G401 (cell line): ENCODE results near the gene NR3C1. TPM values are rescaled to one million over a fixed set of nuclear protein-coding genes. Genes with fewer than 3 reads are reported as not detected.

Experiments
- DNase-seq: peaks from one replicate; pipeline ENCODE4 v3.0.0-alpha.2; 2015; ENCODE audit warnings: low spot score
- in situ Hi-C: cut with HindIII; loops from 2 replicates; pipeline ENCODE4 v1.10.0; 2016; ENCODE audit warnings: low sequenced_read_pairs, mixed read lengths
- total RNA-seq: library from RNA; depleted of rRNA; stranded (reverse); fragments of >200 nt; shearing (Covaris generic); gene quantifications from 2 replicates; pipeline ENCODE4 v1.2.3, GENCODE V29; 2014

Gene NR3C1
- total RNA-seq, 1 experiment from 2014 or later: not detected

DNA sequence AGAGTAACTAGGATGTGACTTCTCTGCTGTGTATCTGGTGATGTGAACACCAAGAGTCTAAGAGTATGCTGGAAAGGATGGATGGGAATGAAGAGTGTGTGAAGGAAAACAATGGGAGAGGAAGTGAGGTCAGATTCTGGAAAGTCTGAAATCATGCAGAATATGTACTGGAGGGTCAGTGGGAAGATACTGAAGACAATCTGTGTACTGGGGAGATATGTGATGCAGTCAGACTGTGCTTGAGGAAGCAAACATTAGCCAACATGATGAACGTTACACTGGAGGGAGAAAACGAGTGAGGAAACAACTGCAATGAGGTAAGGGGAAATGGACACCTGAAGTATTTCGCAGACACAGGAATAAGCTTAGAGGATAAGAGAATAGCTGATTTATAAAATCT lies 105.7 kb downstream of the NR3C1 start:
- in situ Hi-C loops: no loop called here
- DNase-seq: no peak

DNA sequence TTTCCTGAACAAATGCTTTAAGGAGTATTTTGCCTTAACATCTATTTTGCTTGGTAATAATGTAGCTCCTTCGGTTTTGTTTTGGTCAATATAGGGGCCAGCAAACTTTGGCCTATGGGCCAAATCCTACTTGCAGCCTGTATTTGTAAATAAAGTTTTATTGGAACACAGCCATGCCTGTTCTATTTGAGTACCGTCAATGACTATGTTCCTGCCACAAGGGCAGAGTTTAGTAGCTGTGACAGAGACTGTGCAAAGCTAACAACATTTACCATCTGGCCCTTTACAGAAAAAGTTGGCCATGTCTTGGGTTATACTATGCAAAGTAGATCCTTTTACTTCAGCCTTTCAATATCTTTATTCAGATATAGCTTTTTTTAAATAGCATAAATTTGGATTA lies 113.4 kb downstream of the NR3C1 start:
- no peak for DNase-seq
- in situ Hi-C loops: no loop called here

DNA sequence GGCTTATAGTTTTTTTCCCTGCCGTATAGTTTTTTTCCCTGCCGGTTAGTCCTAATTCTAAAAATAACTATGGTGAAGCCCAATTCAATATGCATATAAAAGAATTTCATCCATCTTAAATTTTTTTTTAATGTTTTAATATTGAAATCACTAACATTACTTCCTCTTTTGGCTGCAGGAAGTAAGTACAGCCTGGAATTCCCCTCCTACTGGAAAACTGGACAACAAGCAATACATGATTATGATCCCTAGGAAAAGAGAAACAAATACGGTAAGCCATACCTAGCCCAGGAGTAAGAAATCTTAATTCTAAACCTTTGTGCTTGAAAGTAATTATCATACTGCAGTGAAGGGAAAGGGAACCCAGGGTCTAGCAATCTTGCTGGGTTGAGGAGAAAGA lies 119.0 kb downstream of the NR3C1 start:
- in situ Hi-C loops: no loop called here
- no peak for DNase-seq

DNA sequence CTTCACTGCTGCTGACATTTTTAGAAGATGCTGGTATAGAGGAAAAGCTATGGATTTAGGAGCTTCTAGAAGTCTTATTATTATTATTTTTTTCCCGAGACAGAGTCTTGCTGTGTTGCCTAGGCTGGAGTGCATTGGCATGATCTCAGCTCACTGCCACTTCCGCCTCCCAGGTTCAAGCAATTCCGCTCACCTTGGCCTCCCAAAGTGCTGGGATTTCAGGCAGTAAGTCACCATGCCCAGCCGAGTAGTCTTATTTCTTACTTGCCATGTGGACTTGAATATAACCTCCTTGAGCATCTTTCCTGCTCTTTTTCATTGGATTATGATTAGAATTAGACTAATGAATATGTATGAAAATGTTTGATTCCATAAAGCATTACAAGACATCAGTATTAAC lies 119.5 kb downstream of the NR3C1 start:
- in situ Hi-C loops: no loop called here
- DNase-seq: no peak

DNA sequence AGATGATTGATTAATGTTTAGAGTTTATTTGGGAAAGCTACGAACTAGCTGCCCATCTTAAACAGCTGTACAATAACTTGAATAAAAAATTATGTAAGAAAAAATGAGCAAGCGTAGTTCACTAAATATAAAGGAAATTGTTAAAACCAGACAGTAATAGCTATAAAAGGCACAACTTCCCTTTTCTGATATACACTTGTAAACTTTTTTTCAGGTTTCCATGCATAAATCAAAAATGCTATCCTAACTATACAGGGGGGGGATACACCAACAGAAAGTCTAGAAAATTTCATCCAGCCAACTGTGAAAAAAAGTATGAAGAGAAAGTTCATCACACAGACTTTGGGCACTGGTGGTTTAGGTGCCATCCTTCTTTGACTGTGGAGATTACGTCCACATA lies 122.3 kb downstream of the NR3C1 start:
- in situ Hi-C loops: no loop called here
- DNase-seq: no peak

DNA sequence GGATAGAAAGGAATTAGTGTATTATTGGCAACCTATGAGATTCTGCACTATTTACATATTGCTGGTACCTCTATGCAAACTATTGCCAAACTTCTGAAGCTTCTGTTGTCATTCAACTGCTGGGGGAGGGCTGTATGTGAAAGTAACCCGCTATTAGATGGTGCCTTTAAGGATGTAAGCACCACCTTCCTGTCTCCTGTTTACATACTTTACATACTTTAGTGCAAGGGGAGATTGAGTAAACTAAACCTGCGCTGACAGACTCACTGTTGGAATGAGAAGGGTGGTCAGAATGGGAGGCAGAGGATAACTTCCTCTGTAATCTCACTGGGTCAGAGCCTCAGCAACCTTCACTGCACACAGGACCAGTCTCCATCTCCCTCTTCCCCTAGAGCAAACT lies 123.8 kb downstream of the NR3C1 start:
- in situ Hi-C loops: no loop called here
- no peak for DNase-seq

DNA sequence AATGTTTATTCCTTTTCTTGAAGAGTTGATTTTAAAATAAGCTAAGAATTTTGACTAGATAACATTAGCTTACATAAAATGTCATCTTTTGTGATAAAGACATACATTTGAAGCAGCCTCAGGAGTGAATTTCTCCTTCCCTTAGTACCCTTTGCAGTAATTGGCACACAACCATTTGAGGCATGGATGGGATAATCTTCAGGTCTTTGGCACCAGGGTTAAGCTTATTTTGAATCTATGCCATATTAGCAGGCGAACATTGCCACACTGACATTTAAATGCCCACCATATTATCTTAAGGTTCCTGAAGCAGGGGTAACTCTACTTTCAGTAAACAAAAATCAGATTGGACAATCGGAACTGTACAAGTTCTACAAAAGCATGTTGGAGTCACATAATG lies 126.0 kb downstream of the NR3C1 start:
- in situ Hi-C loops: no loop called here
- DNase-seq: peak; percentile 56

DNA sequence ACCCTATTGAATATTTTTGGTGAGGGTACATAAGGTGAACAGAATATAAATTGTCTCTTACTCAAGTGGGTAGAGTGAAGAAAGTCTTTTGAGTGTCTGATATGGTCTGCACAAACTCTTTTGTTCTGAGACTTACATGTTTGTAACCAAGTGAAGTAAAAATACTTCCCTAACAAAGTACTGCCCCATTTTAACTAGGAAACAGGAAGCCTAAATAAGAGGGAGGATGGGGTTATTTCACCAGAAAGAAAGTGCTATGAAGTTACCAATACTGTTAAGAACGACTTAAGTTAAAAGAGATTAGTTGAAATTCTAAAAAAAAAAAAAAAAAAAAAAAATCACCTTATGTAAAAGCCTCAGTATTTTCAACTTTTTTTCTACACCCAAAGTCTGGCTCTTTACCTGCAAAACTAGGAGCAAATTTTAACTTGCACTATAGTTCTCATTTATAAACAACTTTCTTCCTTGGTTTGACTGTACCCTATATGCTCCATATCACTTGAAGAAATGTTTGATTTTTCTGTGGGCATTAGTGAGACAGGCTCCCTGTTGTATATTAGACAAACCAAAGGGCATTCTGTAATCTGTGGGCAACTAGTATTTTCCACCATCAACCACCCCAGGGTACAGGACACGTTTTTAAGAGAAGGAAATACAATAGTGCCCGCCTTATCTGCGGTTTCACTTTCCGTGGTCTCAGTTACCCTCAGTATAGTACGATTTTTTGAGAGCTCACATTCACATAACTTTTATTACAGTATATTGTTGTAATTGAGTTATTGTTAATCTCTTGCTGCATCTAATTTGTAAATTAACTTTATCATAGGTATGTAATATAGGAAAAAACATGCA lies 127.7 kb downstream of the NR3C1 start:
- in situ Hi-C loops: no loop called here
- DNase-seq: no peak

DNA sequence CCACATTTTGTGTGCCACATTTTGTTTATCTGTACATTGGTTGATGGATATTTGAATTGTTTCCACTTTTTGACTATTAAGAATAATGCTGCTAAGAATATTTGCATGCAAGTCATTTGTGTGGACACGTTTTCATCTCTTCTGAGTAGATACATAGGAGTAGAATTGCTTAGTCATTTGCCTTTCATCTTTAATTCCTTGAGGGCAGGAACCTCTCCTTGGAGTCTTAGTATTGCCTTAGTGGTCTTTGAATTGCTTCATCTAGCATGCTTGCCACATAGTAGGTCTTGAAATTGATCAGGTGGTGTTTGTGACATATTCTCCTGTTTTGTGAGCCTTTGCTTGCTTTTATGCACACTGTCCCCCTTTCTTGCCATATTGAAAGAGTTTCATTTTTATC lies 128.5 kb downstream of the NR3C1 start:
- in situ Hi-C loops: no loop called here
- no peak for DNase-seq

DNA sequence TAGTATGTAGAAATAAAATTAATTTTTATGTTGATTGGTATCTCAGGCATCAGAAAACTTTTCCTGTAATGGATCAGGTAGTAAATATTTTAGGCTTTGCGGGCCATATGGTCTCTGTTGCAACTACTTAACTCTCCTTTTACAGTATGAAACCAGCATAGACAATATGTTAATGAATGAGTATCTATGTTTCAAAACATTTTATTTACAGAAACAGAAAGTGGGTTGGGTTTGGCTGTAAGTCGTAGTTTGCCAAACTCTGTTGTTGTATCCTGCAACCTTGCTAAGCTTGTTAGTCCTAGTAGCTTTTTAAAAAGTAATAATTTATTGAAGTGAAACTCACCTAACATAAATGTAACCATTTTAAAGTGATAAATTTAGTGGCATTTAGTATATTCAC lies 132.1 kb downstream of the NR3C1 start:
- in situ Hi-C loops: no loop called here
- no peak for DNase-seq

DNA sequence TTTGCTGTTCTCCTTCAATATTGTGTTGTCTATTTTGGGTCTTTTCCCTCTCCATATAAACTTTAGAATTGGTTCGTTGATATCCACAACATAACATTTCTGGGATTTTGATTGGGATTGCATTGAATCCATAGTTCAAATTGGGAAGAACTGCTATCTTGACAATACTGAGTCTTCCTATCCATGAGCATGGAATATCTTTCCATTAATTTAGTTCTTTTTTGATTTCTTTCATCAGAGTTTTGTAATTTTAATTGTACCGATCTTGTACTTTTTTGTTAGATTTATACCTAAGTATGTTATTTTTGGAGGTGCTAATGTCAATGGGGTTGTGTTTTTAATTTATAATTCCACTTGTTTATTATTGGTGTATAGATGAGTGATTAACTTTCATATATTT lies 135.1 kb downstream of the NR3C1 start:
- in situ Hi-C loops: no loop called here
- no peak for DNase-seq

DNA sequence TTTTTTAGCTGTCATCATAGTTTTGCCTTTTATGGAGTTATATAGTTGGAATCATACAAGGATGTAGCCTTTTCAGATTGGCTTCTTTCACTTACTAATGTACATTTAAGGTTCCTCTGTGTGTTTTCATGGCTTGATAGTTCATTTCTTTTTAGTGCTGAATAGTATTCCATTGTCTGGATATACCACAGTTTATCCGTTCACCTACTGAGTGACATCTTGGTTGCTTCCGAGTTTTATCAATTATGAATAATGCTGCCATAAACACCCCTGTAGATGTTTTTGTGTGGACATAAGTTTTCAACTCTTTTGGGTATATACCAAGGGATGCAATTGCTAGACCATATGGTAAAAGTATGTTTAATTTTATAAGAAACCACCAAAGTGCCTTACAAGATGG lies 136.3 kb downstream of the NR3C1 start:
- DNase-seq: no peak

DNA sequence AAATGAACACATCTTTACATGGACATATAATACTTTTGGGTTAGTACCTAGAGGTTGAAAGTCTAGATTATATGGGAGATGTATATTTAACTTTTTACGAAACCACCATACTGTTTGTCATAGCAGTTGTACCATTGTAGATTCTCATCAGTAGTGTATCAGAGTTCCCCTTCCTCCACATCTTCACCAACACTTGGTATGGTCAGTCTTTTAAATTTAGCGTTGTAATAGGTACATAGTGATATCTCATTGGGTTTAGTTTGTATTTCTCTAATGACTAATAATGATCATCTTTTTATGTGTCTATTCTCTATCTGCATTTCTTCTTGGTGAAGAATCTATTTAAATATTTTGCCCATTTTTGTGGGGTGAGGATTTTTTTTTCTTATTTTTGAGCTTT lies 137.5 kb downstream of the NR3C1 start:
- in situ Hi-C loops: no loop called here
- DNase-seq: no peak

More for the DNA sequence above, 136.3 kb downstream of the NR3C1 start:
- in situ Hi-C loops: no loop called here

DNA sequence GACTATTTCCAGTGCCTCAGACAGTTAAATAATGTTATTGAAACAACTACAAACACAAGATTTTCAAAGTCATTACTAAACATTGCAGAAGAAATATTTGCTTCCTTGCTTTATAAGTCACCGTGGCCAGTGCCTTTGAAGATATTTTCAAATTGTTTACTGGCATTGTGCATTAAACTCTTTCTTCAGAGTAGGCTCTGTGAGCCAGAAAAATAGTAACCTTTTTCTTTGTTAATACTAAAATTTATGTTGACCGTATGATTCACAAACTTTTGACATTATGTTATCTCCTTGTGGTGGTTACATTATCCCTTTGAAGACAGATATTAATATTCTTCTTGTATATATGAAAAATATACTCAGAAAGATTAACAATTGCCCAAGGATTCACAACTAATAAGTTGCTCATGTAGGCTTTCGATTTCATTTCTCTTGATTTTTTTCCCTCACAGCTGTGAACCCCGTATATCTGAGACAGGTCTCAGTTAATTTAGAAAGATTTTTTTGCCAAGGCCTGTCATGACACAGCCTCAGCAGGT lies 140.1 kb downstream of the NR3C1 start:
- in situ Hi-C loops: no loop called here
- DNase-seq: no peak

DNA sequence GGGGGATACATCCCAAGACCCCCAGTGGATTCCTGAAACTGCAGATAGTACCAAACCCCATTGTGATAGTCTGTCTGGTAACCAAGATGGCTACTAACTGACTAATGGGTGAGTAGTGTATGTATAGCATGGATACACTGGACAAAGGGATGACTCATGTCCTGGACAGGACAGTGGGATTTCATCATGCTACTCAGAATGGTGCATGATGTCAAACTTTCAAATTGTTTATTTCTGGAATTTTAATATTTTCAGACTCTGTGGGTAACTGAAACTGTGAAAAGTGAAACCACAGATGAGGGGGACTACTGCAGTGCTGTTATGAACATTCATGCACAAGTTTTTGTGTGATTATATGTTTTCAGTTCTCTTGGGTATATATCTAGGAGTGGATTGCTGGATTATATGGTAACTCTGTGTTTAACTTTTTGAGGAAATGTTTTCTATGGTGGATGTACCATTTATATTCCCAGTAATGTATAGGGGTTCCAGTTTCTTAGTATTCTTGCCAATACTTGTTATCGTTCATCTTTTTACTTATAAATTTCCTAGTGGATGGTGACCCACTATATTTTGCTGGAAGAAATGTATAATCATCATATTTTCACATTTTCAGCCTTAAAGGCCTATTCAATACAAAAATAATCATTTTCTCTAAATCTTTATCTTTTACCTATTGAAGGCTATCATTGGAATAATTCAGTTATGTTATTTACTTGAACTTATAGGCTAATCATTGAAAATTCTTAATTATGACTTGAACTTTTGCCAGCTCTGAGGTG lies 140.9 kb downstream of the NR3C1 start:
- DNase-seq: no peak

DNA sequence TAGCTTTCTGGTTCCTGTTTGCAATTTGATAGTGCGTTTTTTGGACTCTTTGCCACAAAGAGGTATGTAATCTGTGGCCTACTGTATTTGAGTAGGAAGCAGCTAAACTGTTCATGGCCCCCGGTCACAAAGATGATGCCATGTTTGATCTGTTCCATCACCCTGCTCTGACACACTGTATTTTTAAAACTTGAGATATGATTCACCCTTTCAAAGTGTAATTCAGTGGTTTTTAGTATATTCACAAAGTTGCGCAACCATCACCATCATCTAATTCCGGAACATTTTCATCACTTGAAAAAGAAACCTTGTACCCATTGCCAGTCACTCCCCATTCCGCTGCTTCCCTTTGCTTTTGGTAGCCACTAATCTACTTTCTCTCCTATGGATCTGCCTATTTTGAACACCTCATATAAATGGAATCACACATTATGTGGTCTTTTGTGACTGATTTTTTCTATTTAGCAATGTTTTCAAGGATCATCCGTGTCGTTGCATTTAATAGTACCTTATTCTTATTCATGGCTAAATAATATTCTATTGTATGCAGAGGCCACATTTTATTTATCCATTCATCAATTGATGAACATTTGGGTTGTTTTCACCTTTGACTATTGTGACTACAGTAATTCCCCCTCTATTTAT lies 141.6 kb downstream of the NR3C1 start:
- no peak for DNase-seq
- in situ Hi-C loops: no loop called here

More for the DNA sequence above, 140.9 kb downstream of the NR3C1 start:
- in situ Hi-C loops: no loop called here

DNA sequence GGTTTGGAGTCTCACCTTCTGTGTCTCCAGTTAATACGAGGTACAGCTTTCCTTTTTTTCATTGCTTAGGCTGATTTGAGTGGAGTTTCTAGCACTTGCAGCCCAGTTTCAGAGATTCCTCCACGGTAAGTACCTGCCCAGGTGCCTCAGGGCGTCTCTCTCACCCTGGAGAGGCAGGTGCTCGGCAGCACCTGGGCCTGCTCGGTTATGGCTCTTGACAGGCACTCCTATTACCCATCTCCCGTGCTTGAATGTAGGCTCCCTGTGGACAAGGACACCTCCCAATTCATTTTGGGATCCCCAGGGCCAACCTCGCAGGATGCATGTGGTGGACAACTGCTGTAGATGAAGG lies 144.3 kb downstream of the NR3C1 start:
- in situ Hi-C loops: no loop called here
- DNase-seq: no peak

DNA sequence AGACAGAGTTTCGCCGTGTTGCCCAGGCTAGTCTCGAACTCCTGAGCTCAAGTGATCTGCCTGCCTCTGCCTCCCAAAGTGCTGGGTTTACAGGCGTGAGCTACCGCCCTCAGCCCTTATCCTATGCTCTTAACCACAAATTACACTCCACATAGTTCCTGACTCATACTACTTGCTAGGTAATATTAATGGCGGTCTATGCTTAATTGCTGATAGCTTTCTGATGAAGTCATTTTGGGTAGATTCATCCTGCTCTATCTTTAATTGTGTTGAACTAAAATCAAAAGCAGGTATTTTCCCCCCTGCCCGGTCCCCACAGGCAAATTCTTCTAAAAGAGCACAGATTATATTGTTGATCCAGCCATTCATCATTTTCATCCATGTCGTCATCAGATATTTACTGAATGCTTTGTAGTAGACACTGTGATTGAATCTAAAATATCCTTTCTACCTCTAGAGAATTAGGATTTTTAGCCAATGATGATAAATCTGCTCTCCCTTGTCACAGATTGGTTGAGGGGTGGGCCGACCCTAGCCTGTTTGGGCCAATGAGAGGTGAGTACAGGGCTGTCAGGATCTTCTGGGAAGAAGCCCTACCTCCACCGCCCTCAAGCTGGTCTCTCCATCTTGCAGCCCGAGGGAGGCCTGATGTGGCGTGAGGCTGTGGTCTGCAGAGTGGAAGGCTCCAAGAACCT lies 144.8 kb downstream of the NR3C1 start:
- in situ Hi-C loops: no loop called here
- no peak for DNase-seq

DNA sequence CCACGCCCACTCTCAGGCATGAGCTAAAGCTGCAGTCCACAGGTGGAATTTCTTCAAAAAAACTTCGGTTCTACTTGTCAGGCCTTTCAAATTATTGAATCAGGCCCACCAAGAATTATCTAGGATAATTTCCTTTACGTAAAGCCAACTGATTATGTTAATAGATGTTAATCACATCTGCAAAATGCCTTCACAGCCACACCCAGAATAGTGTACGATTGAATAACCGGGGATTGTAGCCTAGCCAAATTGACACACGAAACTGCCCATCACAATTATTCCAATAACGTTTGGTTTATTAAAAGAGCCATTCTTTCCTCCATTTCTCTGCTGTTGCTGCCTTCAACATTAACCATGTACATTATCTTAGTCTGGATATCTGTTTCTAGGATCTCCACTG lies 148.7 kb downstream of the NR3C1 start:
- in situ Hi-C loops: no loop called here
- DNase-seq: no peak
